GM12878 (cell line): ENCODE measurements around the gene PSMB8. TPM values are rescaled to one million over a fixed set of nuclear protein-coding genes. Genes with fewer than 3 reads are reported as not detected.
A peak's percentile ranks its signal among the peaks of the same experiment; 100 is the strongest.

ENCODE experiments used
- ATAC-seq: fragments of 200-7000 bp; cut with Tn5 transposase; 3 replicates; pipeline ENCODE4 v1.9.1; 2020; ENCODE audit warnings: mild to moderate bottlenecking, moderate library complexity
- BruUV-seq: library from RNA; stranded (reverse); fragments of 400-500 nt; replicated peaks from 2 replicates; lab custom pipeline; 2021; lab: Mats Ljungman, UMichigan
- CTCF ChIA-PET: fragments of 300-600 bp; sonication (Branson Sonifier 250); formaldehyde crosslinking; extraction: SDS; loops from one replicate; lab custom pipeline; 2021; ENCODE audit warnings: inconsistent platforms; lab: Yijun Ruan, JAX
- POLR2A ChIA-PET: fragments of 350-600 bp; formaldehyde crosslinking; extraction: SDS; loops from one replicate; lab custom pipeline; 2021; ENCODE audit warnings: inconsistent platforms; lab: Charles Lee
- RAD21 ChIA-PET: fragments of 300-600 bp; sonication (Branson Sonifier 250); formaldehyde crosslinking; loops from one replicate; lab custom pipeline; 2023; ENCODE audit warnings: antibody characterized with exemption; ENCODE audit not compliant: unreplicated experiment; lab: Charles Lee
- SMC1A ChIA-PET: fragments of 300-600 bp; sonication (Branson Sonifier 250); formaldehyde crosslinking; loops from one replicate; lab custom pipeline; 2023; ENCODE audit not compliant: unreplicated experiment, uncharacterized antibody; lab: Charles Lee
- DNase-seq: peaks from one replicate; pipeline ENCODE4 v3.0.0-alpha.2; 2011; ENCODE audit warnings: low read depth, low spot score
- FAIRE-seq: peaks from 3 replicates; lab custom pipeline; 2011; peaks lifted over from hg19 to GRCh38; lab: Jason Lieb, UNC
- H2AFZ ChIP-seq: 2 replicates; pipeline ENCODE4 v1.6.0; 2011; ENCODE audit warnings: low read depth, low read length, control low read depth; ENCODE audit not compliant: control insufficient read depth
- H3K27ac ChIP-seq: 2 replicates; pipeline ENCODE4 v1.5.1; 2011; ENCODE audit warnings: control low read depth; ENCODE audit not compliant: control insufficient read depth, insufficient read depth
- H3K27me3 ChIP-seq, 2 experiments: replicated peaks in 1 of 2; 2 replicates each; pipeline versions ENCODE4 v1.6.0 to v1.6.1; 2011; ENCODE audit warnings: low read length in 1 of 2; ENCODE audit not compliant: control insufficient read depth in 2 of 2, insufficient read depth in 2 of 2
- H3K36me3 ChIP-seq, 2 experiments: 2 replicates each; pipeline ENCODE4 v1.5.1; 2011; ENCODE audit warnings: low read length in 1 of 2; ENCODE audit not compliant: control insufficient read depth in 2 of 2, insufficient read depth in 2 of 2
- H3K4me1 ChIP-seq: 2 replicates; pipeline ENCODE4 v1.6.1; 2011; ENCODE audit warnings: mild to moderate bottlenecking, low read length, moderate library complexity, mixed read lengths; ENCODE audit not compliant: control insufficient read depth, insufficient read depth
- H3K4me2 ChIP-seq: 2 replicates; pipeline ENCODE4 v1.6.0; 2011; ENCODE audit warnings: control low read depth; ENCODE audit not compliant: control insufficient read depth, insufficient read depth
- H3K4me3 ChIP-seq: fragments of 200-600 bp; sonication (generic); 2 replicates; pipeline ENCODE4 v1.5.1; 2016
- H3K79me2 ChIP-seq: 2 replicates; pipeline ENCODE4 v1.6.0; 2011; ENCODE audit warnings: low read length; ENCODE audit not compliant: control insufficient read depth, insufficient read depth
- H3K9ac ChIP-seq: 2 replicates; pipeline ENCODE4 v1.8.0; 2011; ENCODE audit warnings: low read length, control low read depth, mixed read lengths; ENCODE audit not compliant: control insufficient read depth, insufficient read depth
- H3K9me3 ChIP-seq: replicated peaks from 3 replicates; pipeline ENCODE4 v1.5.1; 2011; ENCODE audit warnings: mild to moderate bottlenecking, low read length; ENCODE audit not compliant: control insufficient read depth, insufficient read depth
- H4K20me1 ChIP-seq: 2 replicates; pipeline ENCODE4 v1.6.0; 2011; ENCODE audit not compliant: control insufficient read depth, insufficient read depth
- MYC ChIP-seq: IDR thresholded peaks from 2 replicates; pipeline ENCODE4 v1.6.1; 2011; ENCODE audit warnings: mild to moderate bottlenecking, low read length, moderate library complexity, inconsistent platforms; ENCODE audit not compliant: insufficient read depth, insufficient replicate concordance, insufficient read length, severe bottlenecking
- RB1 ChIP-seq: fragments of 450-650 bp; formaldehyde crosslinking; IDR thresholded peaks from 2 replicates; pipeline ENCODE4 v1.6.1; 2017; ENCODE audit warnings: mild to moderate bottlenecking, borderline replicate concordance
- SPI1 ChIP-seq: IDR thresholded peaks from 2 replicates; pipeline ENCODE4 v1.6.1; 2011; ENCODE audit warnings: low read depth, mild to moderate bottlenecking, low read length, moderate library complexity, borderline replicate concordance; ENCODE audit not compliant: insufficient read depth
- WGBS: methylation state at CpG from one replicate; pipeline ENCODE4 v1.1.6; 2016; ENCODE audit warnings: low lambda C conversion rate; ENCODE audit not compliant: insufficient replicate concordance, insufficient coverage; ENCODE audit errors: missing lambda C conversion rate; 5-methylcytosine and 5-hydroxymethylcytosine counted together
- in situ Hi-C: fragments of 300-500 bp; cut with MboI; formaldehyde crosslinking; loops from 9 replicates; pipeline ENCODE4 v1.14.3; 2018; ENCODE audit warnings: mixed read lengths
- intact Hi-C: fragments of 100-400 bp; cut with micrococcal nuclease; formaldehyde crosslinking; loops from one replicate; pipeline ENCODE4 v1.14.2; 2022; ENCODE audit not compliant: unreplicated experiment
- polyA plus RNA-seq, 11 experiments: library from polyadenylated mRNA; depleted of rRNA in 4 of 11; unstranded in 6 of 11; stranded (reverse) in 5 of 11; fragments of >200 nt; fragmentation: Nextera tagmentation in 4 of 11; fragmentation: Illumina TruSeq in 1 of 11; extraction: Ambion mirVana in 4 of 11; extraction: Trizol in 1 of 11; gene quantifications; 1 replicate in 1 of 11; 2 replicates in 10 of 11; pipeline versions ENCODE4 v1.2.1 to v1.2.3, GENCODE V29; 2011 to 2016; ENCODE audit warnings: inconsistent platforms in 2 of 11, missing spikeins in 2 of 11, low read depth in 1 of 11
- total RNA-seq, 4 experiments: library from RNA; depleted of rRNA in 3 of 4; stranded (reverse); fragments of >200 nt in 3 of 4; fragmentation: Illumina TruSeq in 1 of 4; extraction: Trizol in 1 of 4; gene quantifications; 2 replicates each; pipeline versions ENCODE4 v1.2.1 to v1.2.3, GENCODE V29; 2013 to 2021
- TF ChIP-seq, protein P1 (sequence below): fragments of 450-650 bp; conservative IDR thresholded peaks from 2 replicates; pipeline ENCODE4 v1.6.1; 2017; ENCODE audit warnings: mild to moderate bottlenecking, moderate library complexity

Gene PSMB8
- total and polyA plus RNA-seq, 10 of the 15 experiments (the other 5 are each of a cell fraction or from before 2014, with no cell fraction given) = 304 to 557 (median 379) TPM

- 40% methylated on average over 10 of the region's 10 CpGs for WGBS
- H3K4me2 ChIP-seq = no peak overlapping the region
- intact Hi-C loops = loop anchor here (5.0 kb wide), 4 partner anchors 39 to 454 kb away; partner anchors contain the start of gene HLA-DRA
- no peaks in the 10 kb centered on the region for H3K27me3 ChIP-seq
- ChIA-PET CTCF (interaction anchor here (2.6 to 4.3 kb wide), 5 partner anchors 11 to 452 kb away, joined by 10 to 73 read pairs (median 30); partner anchors contain the start of genes PSMB9, TAP1 and TAP2), SMC1A (interaction anchor here (2.8 to 6.7 kb wide), 4 partner anchors 20 to 119 kb away, joined by 8 to 226 read pairs (median 40); partner anchors contain the start of gene TAP2), RAD21 (interaction anchor here (4.2 to 7.2 kb wide), 2 partner anchors 9 to 26 kb away, joined by 95 to 236 read pairs; partner anchors contain the start of genes PSMB9, TAP1 and TAP2), POLR2A (interaction anchor here (0.7 to 4.1 kb wide), 3 partner anchors 10 to 27 kb away, joined by 4 to 56 read pairs (median 10); partner anchors contain the start of genes PSMB9, TAP1 and TAP2)
- H2AFZ ChIP-seq = no peak overlapping the region
- H4K20me1 ChIP-seq = no peaks in the 10 kb centered on the region
- ATAC-seq (no peak), DNase-seq (no peak), FAIRE-seq (no peak)
- no peak overlapping the region for H3K9ac ChIP-seq
- BruUV-seq = no TSS peak
- H3K36me3 ChIP-seq = no peaks in the 10 kb centered on the region; a peak in 1 of 4 replicates
- TF ChIP-seq RB1 (no peak), MYC (no peak), SPI1 (0 out of 2 replicates have a peak, but pooled peaks have one; percentile 4)
- TF ChIP-seq, protein P1, sequence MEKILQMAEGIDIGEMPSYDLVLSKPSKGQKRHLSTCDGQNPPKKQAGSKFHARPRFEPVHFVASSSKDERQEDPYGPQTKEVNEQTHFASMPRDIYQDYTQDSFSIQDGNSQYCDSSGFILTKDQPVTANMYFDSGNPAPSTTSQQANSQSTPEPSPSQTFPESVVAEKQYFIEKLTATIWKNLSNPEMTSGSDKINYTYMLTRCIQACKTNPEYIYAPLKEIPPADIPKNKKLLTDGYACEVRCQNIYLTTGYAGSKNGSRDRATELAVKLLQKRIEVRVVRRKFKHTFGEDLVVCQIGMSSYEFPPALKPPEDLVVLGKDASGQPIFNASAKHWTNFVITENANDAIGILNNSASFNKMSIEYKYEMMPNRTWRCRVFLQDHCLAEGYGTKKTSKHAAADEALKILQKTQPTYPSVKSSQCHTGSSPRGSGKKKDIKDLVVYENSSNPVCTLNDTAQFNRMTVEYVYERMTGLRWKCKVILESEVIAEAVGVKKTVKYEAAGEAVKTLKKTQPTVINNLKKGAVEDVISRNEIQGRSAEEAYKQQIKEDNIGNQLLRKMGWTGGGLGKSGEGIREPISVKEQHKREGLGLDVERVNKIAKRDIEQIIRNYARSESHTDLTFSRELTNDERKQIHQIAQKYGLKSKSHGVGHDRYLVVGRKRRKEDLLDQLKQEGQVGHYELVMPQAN = no peak
- TF ChIP-seq, all 136 proteins: peak for 1
- H3K9me3 ChIP-seq = no peaks in the 10 kb centered on the region
- H3K79me2 ChIP-seq = no peaks in the 10 kb centered on the region
- peak overlapping the region; percentile 27; the same call in 1 of the 2 replicates for H3K27ac ChIP-seq
- H3K4me1 ChIP-seq = peaks cover 29% of the 10 kb centered on the region
- in situ Hi-C loops = loop anchor here (5.0 kb wide), 1 partner anchor 454 kb away; no protein-coding TSS in a partner anchor
- no peak overlapping the region for H3K4me3 ChIP-seq
Measured at GRCh38 chr6:32865724-32866443, 22.0 kb upstream of the PSMB8 start.
